Keratinocyte (primary cell): ENCODE measurements around the gene GOLT1A.

Source experiments
- EZH2 ChIP-seq: IDR thresholded peaks from one replicate; pipeline ENCODE4 v1.6.1; 2012; ENCODE audit warnings: inconsistent platforms, mild to moderate bottlenecking, low read length, moderate library complexity
- TF ChIP-seq, protein P1 (sequence below), 3 experiments: IDR thresholded peaks in 1 of 3; conservative IDR thresholded peaks in 1 of 3; optimal IDR thresholded peaks in 1 of 3; 2 replicates in 2 of 3; 3 replicates in 1 of 3; pipeline versions ENCODE3 to v1.5.1; 2011; ENCODE audit warnings: low read length in 3 of 3, mild to moderate bottlenecking in 3 of 3, moderate library complexity in 2 of 3, control low read depth in 1 of 3, inconsistent platforms in 1 of 3; ENCODE audit not compliant: insufficient read depth in 2 of 3; ENCODE audit errors: extremely low read depth in 1 of 3

GRCh38 chr1:204205486-204205885 lies 8.3 kb downstream of the GOLT1A start:
- TF ChIP-seq, protein P1, sequence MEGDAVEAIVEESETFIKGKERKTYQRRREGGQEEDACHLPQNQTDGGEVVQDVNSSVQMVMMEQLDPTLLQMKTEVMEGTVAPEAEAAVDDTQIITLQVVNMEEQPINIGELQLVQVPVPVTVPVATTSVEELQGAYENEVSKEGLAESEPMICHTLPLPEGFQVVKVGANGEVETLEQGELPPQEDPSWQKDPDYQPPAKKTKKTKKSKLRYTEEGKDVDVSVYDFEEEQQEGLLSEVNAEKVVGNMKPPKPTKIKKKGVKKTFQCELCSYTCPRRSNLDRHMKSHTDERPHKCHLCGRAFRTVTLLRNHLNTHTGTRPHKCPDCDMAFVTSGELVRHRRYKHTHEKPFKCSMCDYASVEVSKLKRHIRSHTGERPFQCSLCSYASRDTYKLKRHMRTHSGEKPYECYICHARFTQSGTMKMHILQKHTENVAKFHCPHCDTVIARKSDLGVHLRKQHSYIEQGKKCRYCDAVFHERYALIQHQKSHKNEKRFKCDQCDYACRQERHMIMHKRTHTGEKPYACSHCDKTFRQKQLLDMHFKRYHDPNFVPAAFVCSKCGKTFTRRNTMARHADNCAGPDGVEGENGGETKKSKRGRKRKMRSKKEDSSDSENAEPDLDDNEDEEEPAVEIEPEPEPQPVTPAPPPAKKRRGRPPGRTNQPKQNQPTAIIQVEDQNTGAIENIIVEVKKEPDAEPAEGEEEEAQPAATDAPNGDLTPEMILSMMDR (optimal IDR thresholded peaks at IDR 0.05 in 1 of 3, IDR thresholded peaks at IDR 0.05 in 1 of 3, conservative IDR thresholded peaks at IDR 0.05 in 1 of 3; ENCODE audit: extremely low read depth in 1 of 3, insufficient read depth in 2 of 3, low read length in 3 of 3), result no peak
- no peak for TF ChIP-seq EZH2
